ENCODE measurements around the gene EXOSC5. TPM values are rescaled to one million over a fixed set of nuclear protein-coding genes. Genes with fewer than 3 reads are reported as not detected.

EXOSC5 gene
- total RNA-seq, 1 experiment from 2014 or later, result 58.7 TPM

- Histone ChIP-seq H3K27ac (ENCODE audit: insufficient read length, low read depth, low read length) (no peak overlapping the region), H2BK120ac (ENCODE audit: low read depth, low read length, poor library complexity, severe bottlenecking) (no peak overlapping the region), H3T11ph (ENCODE audit: low read length) (no peak overlapping the region)
Observed at GRCh38 chr19:41408256-41408655, 11.1 kb upstream of the EXOSC5 start.

More at GRCh38 chr19:41408256-41408655, 11.1 kb upstream of the EXOSC5 start:
- Mint-ChIP-seq H3K27ac (no peak overlapping the region), H3K36me3 (ENCODE audit: insufficient read depth in 1 of 3, low read depth in 3 of 3) (peaks cover 0 to 7% (median 4%) of the 10 kb centered on the region in 3 experiments; a peak in 2 of 7 replicates), H3K27me3 (ENCODE audit: low read depth) (no peaks in the 10 kb centered on the region), H3K4me3 (no peak overlapping the region), H3K9me3 (no peaks in the 10 kb centered on the region), H3K4me1 (peaks cover 7 to 18% of the 10 kb centered on the region in 2 experiments)
- Histone ChIP-seq H2AK5ac (ENCODE audit: insufficient read length, low read length) (no peak overlapping the region), H3K27me3 (ENCODE audit: insufficient read depth, low read length) (no peaks in the 10 kb centered on the region), H3K9me3 (ENCODE audit: control insufficient read depth, low read depth, low read length) (no peaks in the 10 kb centered on the region), H2BK15ac (ENCODE audit: low read depth, low read length) (no peak overlapping the region), H4K5ac (ENCODE audit: insufficient read length, low read depth, low read length) (no peak overlapping the region), H2BK5ac (ENCODE audit: insufficient read length, low read length) (no peak overlapping the region), H3K4ac (ENCODE audit: low read depth, low read length) (no peak overlapping the region), H4K8ac (replicated peaks; ENCODE audit: insufficient read length, low read depth, low read length) (no peak overlapping the region), H3K4me2 (ENCODE audit: insufficient read depth, insufficient read length, low read length) (no peak overlapping the region), H3K9ac (ENCODE audit: extremely low read depth, insufficient read length, low read length) (no peak overlapping the region), H3K79me1 (ENCODE audit: insufficient read depth, low read depth, low read length, poor library complexity, severe bottlenecking) (no peaks in the 10 kb centered on the region), H2BK20ac (ENCODE audit: low read depth, low read length, poor library complexity, severe bottlenecking) (no peak overlapping the region), H4K91ac (ENCODE audit: insufficient read length, low read depth, low read length) (no peak overlapping the region), H3K23me2 (ENCODE audit: insufficient read length, low read depth, low read length, poor library complexity, severe bottlenecking) (peaks cover 3% of the 10 kb centered on the region), H3K56ac (ENCODE audit: insufficient read length, low read depth, low read length) (no peak overlapping the region), H3K18ac (ENCODE audit: insufficient read length, low read depth, low read length) (no peak overlapping the region), H2BK12ac (ENCODE audit: insufficient read length, low read depth, low read length) (no peak overlapping the region), H2AFZ (ENCODE audit: low read length) (no peak overlapping the region), H3K79me2 (ENCODE audit: insufficient read depth, low read length) (no peaks in the 10 kb centered on the region), H3K23ac (ENCODE audit: insufficient read length, low read depth, low read length) (no peak overlapping the region), H3K14ac (ENCODE audit: insufficient read depth, low read length) (no peak overlapping the region), H3K4me1 (ENCODE audit: insufficient read depth, low read length) (no peaks in the 10 kb centered on the region; the same call in 1 of the 2 replicates), H4K20me1 (ENCODE audit: control insufficient read depth, insufficient read depth, insufficient read length) (peaks cover 3% of the 10 kb centered on the region)
- TF ChIP-seq CTCF (conservative IDR thresholded peaks at IDR 0.05), result peak; percentile 43; the same call in 2 of the 3 replicates
- no CpG with 5 or more reads among the region's 4 CpGs for WGBS (ENCODE audit: extremely low coverage, insufficient read length, low lambda C conversion rate)
- DNase-seq, result peak; percentile 45
